Endothelial cell of umbilical vein (primary cell): ENCODE data around the gene TM4SF4. TPM values are rescaled to one million over a fixed set of nuclear protein-coding genes. Genes with fewer than 3 reads are reported as not detected.

ENCODE experiments used
- BruUV-seq: library from RNA; stranded (reverse); fragments of 400-500 nt; replicated peaks from 2 replicates; lab custom pipeline; 2021; lab: Mats Ljungman, UMichigan
- CTCF ChIA-PET: fragments of 300-600, 350-600 bp; sonication (Branson Sonifier 250); formaldehyde crosslinking; loops from one replicate; lab custom pipeline; 2021; ENCODE audit warnings: antibody characterized with exemption, inconsistent platforms; lab: Charles Lee
- POLR2A ChIA-PET: fragments of 300-600, 350-600 bp; sonication (Branson Sonifier 250); formaldehyde crosslinking; loops from one replicate; lab custom pipeline; 2021; ENCODE audit warnings: antibody characterized with exemption, inconsistent platforms; lab: Charles Lee
- DNase-seq: peaks from one replicate; pipeline ENCODE4 v3.0.0-alpha.2; 2011; ENCODE audit warnings: low read depth, low spot score
- FAIRE-seq: peaks from 2 replicates; lab custom pipeline; 2011; peaks lifted over from hg19 to GRCh38; lab: Jason Lieb, UNC
- H2AFZ ChIP-seq: 2 replicates; pipeline ENCODE4 v1.6.0; 2012; ENCODE audit warnings: low read depth, low read length, control low read depth, inconsistent platforms
- H3K27ac ChIP-seq: 2 replicates; pipeline ENCODE4 v1.5.1; 2011; ENCODE audit warnings: low read depth, mild to moderate bottlenecking, control low read depth, low read length, moderate library complexity; ENCODE audit not compliant: insufficient read depth
- H3K27me3 ChIP-seq, 2 experiments: 2 replicates each; pipeline versions ENCODE4 v1.6.0 to v1.6.1; 2011; ENCODE audit warnings: low read length in 2 of 2, mixed read lengths in 1 of 2; ENCODE audit not compliant: control insufficient read depth in 2 of 2, insufficient read depth in 2 of 2
- H3K36me3 ChIP-seq, 2 experiments: 2 replicates in 1 of 2; 3 replicates in 1 of 2; pipeline ENCODE4 v1.5.1; 2011; ENCODE audit warnings: low read length in 2 of 2, mild to moderate bottlenecking in 1 of 2, moderate library complexity in 1 of 2; ENCODE audit not compliant: control insufficient read depth in 2 of 2, insufficient read depth in 2 of 2; ENCODE audit errors: extremely low read depth in 1 of 2
- H3K4me1 ChIP-seq: 3 replicates; pipeline ENCODE4 v1.5.1; 2011; ENCODE audit warnings: mild to moderate bottlenecking, low read length; ENCODE audit not compliant: control insufficient read depth, insufficient read depth; ENCODE audit errors: extremely low read depth
- H3K4me2 ChIP-seq: 2 replicates; pipeline ENCODE4 v1.6.1; 2011; ENCODE audit warnings: low read length, control low read depth, mixed read lengths; ENCODE audit not compliant: insufficient read depth
- H3K4me3 ChIP-seq, 3 experiments: fragments of 200-600 bp in 1 of 3; sonication (generic), shearing (Covaris generic) in 1 of 3; replicated peaks in 1 of 3; 2 replicates each; pipeline ENCODE4 v1.5.1; 2011 to 2016; ENCODE audit warnings: control low read depth in 3 of 3, low read length in 3 of 3, mild to moderate bottlenecking in 2 of 3, inconsistent platforms in 1 of 3, low read depth in 1 of 3, moderate library complexity in 1 of 3; ENCODE audit not compliant: insufficient read depth in 1 of 3
- H3K79me2 ChIP-seq: 2 replicates; pipeline ENCODE4 v1.6.0; 2012; ENCODE audit warnings: low read length, inconsistent platforms; ENCODE audit not compliant: control insufficient read depth, insufficient read depth
- H3K9ac ChIP-seq: replicated peaks from 2 replicates; pipeline ENCODE3; 2011; ENCODE audit warnings: low read length, control low read depth; ENCODE audit not compliant: insufficient read depth; ENCODE audit errors: extremely low read depth
- H3K9me1 ChIP-seq: replicated peaks from 3 replicates; pipeline ENCODE4 v1.6.0; 2011; ENCODE audit warnings: mild to moderate bottlenecking, low read length; ENCODE audit not compliant: control insufficient read depth, insufficient read depth; ENCODE audit errors: extremely low read depth
- H3K9me3 ChIP-seq: replicated peaks from 2 replicates; pipeline ENCODE4 v1.5.1; 2012; ENCODE audit warnings: low read length, inconsistent platforms; ENCODE audit not compliant: control insufficient read depth, insufficient read depth
- H4K20me1 ChIP-seq: replicated peaks from 2 replicates; pipeline ENCODE3; 2011; ENCODE audit warnings: mild to moderate bottlenecking, low read length; ENCODE audit not compliant: control insufficient read depth, insufficient read depth; ENCODE audit errors: extremely low read depth
- GATA2 ChIP-seq: IDR thresholded peaks from 2 replicates; pipeline ENCODE4 v1.7.0; 2011; ENCODE audit warnings: low read depth, mild to moderate bottlenecking, moderate library complexity, mixed read lengths, low read length; ENCODE audit not compliant: insufficient read length, insufficient read depth
- MYC ChIP-seq: IDR thresholded peaks from one replicate; pipeline ENCODE4 v1.6.1; 2011; ENCODE audit warnings: mild to moderate bottlenecking, low read depth, low read length
- dilution Hi-C: fragments of 300-500 bp; cut with MboI; formaldehyde crosslinking; loops from one replicate; pipeline ENCODE4 v1.15.0; 2019; ENCODE audit warnings: low sequenced_read_pairs; ENCODE audit not compliant: extremely low pct_ligation_motif_present
- intact Hi-C: fragments of 100-400 bp; cut with micrococcal nuclease; formaldehyde crosslinking; loops from one replicate; pipeline ENCODE4 v1.10.0; 2022
- polyA plus RNA-seq, 4 experiments: library from polyadenylated mRNA; depleted of rRNA in 3 of 4; stranded (reverse) in 3 of 4; unstranded in 1 of 4; fragments of >200 nt; gene quantifications; 2 replicates each; pipeline versions ENCODE4 v1.2.1 to v1.2.3, GENCODE V29; 2011 to 2012; ENCODE audit warnings: missing spikeins in 1 of 4
- total RNA-seq: library from RNA; stranded (reverse); gene quantifications from 2 replicates; pipeline ENCODE4 v1.2.3, GENCODE V29; 2021
- TF ChIP-seq, protein P1 (sequence below), 2 donors: IDR thresholded peaks; 1 replicate in 1 of 2; 2 replicates in 1 of 2; pipeline ENCODE4 v1.5.1; 2011; ENCODE audit warnings: low read length in 2 of 2, mild to moderate bottlenecking in 2 of 2, moderate library complexity in 2 of 2, control low read depth in 1 of 2, inconsistent platforms in 1 of 2, low read depth in 1 of 2; ENCODE audit not compliant: insufficient read depth in 1 of 2; ENCODE audit errors: extremely low read depth in 1 of 2

Gene TM4SF4
- total and polyA plus RNA-seq, 2 donors (not counting 3 experiments of a cell fraction or from before 2014, with no cell fraction given) = not detected

DNA sequence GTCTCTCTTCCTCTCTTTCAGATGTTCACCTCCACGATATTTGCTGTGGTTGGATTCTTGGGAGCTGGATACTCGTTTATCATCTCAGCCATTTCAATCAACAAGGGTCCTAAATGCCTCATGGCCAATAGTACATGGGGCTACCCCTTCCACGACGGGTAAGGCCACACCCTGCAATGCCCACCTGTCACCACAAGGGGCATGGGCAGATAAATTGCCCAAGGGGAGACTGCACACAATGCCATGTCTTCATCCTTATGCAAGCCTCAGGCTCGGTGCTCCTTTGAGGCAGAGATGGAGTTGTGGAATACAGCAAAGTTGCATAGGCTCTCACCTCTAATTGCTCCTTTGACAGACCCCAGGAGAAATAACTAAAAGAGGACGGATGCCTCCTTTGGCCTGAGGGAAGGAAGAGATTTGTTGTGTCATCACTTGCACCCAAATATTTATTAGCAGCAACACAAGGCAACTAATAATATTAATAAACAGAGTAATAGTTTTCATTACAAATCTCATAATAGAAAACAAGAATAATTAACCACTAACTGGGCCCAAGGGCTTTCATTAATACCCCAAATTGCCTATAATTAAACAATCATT is 13.2 kb downstream of the TM4SF4 start:
- no TSS peak for BruUV-seq
- intact Hi-C loops = loop anchor here (2.0 kb wide), 1 partner anchor 215 kb away; no protein-coding TSS in a partner anchor
- DNase-seq (no peak), FAIRE-seq (no peak)
- no peak overlapping the region for H3K4me3 ChIP-seq
- H3K79me2 ChIP-seq = no peaks in the 10 kb centered on the region
- dilution Hi-C loops = no loop called here
- H3K36me3 ChIP-seq = no peaks in the 10 kb centered on the region
- ChIA-PET CTCF (interaction anchor here (1.1 to 4.5 kb wide), 16 partner anchors 8 to 532 kb away, joined by 3 to 31 read pairs (median 7); partner anchors contain the start of genes HPS3 and TM4SF18), POLR2A (interaction anchor here (1.7 kb wide), 1 partner anchor 117 kb away, joined by 5 read pairs; no protein-coding TSS in a partner anchor)
- no peaks in the 10 kb centered on the region for H3K9me3 ChIP-seq
- peaks cover 3% of the 10 kb centered on the region for H3K4me1 ChIP-seq
- TF ChIP-seq, protein P1, sequence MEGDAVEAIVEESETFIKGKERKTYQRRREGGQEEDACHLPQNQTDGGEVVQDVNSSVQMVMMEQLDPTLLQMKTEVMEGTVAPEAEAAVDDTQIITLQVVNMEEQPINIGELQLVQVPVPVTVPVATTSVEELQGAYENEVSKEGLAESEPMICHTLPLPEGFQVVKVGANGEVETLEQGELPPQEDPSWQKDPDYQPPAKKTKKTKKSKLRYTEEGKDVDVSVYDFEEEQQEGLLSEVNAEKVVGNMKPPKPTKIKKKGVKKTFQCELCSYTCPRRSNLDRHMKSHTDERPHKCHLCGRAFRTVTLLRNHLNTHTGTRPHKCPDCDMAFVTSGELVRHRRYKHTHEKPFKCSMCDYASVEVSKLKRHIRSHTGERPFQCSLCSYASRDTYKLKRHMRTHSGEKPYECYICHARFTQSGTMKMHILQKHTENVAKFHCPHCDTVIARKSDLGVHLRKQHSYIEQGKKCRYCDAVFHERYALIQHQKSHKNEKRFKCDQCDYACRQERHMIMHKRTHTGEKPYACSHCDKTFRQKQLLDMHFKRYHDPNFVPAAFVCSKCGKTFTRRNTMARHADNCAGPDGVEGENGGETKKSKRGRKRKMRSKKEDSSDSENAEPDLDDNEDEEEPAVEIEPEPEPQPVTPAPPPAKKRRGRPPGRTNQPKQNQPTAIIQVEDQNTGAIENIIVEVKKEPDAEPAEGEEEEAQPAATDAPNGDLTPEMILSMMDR (IDR thresholded peaks at IDR 0.05; ENCODE audit: extremely low read depth in 1 of 2, insufficient read depth in 1 of 2, low read depth in 1 of 2, low read length in 2 of 2) = peak; percentile 40 to 53
- TF ChIP-seq MYC (no peak), GATA2 (no peak)
- H3K27ac ChIP-seq = no peak overlapping the region
- H3K27me3 ChIP-seq = no peaks in the 10 kb centered on the region
- no peaks in the 10 kb centered on the region for H4K20me1 ChIP-seq
- H3K4me2 ChIP-seq = no peak overlapping the region
- no peak overlapping the region for H2AFZ ChIP-seq
- H3K9ac ChIP-seq = no peak overlapping the region
- no peaks in the 10 kb centered on the region for H3K9me1 ChIP-seq
